Neuronal stem cell (in vitro differentiated cells): ENCODE measurements around the gene SIGLEC14.

Experiments used
- DNase-seq: peaks from one replicate; pipeline ENCODE4 v3.0.0-alpha.2; 2013; ENCODE audit warnings: low spot score
- H2AFZ ChIP-seq: one replicate; pipeline ENCODE4 v1.6.1; 2013; ENCODE audit warnings: mild to moderate bottlenecking, low read length, inconsistent platforms
- H2AK5ac ChIP-seq: 2 replicates; pipeline ENCODE4 v1.6.1; 2013; ENCODE audit warnings: low read depth, mild to moderate bottlenecking, inconsistent platforms, low read length, moderate library complexity, mixed read lengths
- H2BK120ac ChIP-seq: 2 replicates; pipeline ENCODE4 v1.6.1; 2013; ENCODE audit warnings: low read depth, mild to moderate bottlenecking, inconsistent platforms, low read length, moderate library complexity, mixed read lengths
- H2BK12ac ChIP-seq: one replicate; pipeline ENCODE4 v1.6.1; 2013; ENCODE audit warnings: low read length, inconsistent platforms
- H2BK15ac ChIP-seq: 2 replicates; pipeline ENCODE4 v1.6.1; 2013; ENCODE audit warnings: mild to moderate bottlenecking, low read length, inconsistent platforms, mixed read lengths
- H2BK5ac ChIP-seq: one replicate; pipeline ENCODE4 v1.6.1; 2013; ENCODE audit warnings: inconsistent platforms, mild to moderate bottlenecking, low read length, moderate library complexity
- H3K14ac ChIP-seq: one replicate; pipeline ENCODE4 v1.6.1; 2013; ENCODE audit warnings: low read length, inconsistent platforms
- H3K18ac ChIP-seq: 2 replicates; pipeline ENCODE4 v1.6.1; 2013; ENCODE audit warnings: low read length, inconsistent platforms
- H3K23ac ChIP-seq: 2 replicates; pipeline ENCODE4 v1.6.1; 2013; ENCODE audit warnings: low read depth, mild to moderate bottlenecking, mixed read lengths, low read length, inconsistent platforms; ENCODE audit not compliant: poor library complexity
- H3K27ac ChIP-seq: replicated peaks from 3 replicates; pipeline ENCODE4 v1.5.1; 2013; ENCODE audit warnings: low read length, inconsistent platforms
- H3K27me3 ChIP-seq, 3 experiments: 2 replicates each; pipeline ENCODE4 v1.6.1; 2013; ENCODE audit warnings: low read length in 3 of 3, mild to moderate bottlenecking in 2 of 3, inconsistent platforms in 1 of 3, low read depth in 1 of 3, mixed read lengths in 1 of 3, moderate library complexity in 1 of 3; ENCODE audit not compliant: control insufficient read depth in 3 of 3, insufficient read depth in 3 of 3
- H3K36me3 ChIP-seq, 2 donors: replicated peaks in 1 of 2; 2 replicates each; pipeline ENCODE4 v1.6.1; 2013; ENCODE audit warnings: low read length in 2 of 2; ENCODE audit not compliant: control insufficient read depth in 2 of 2, insufficient read depth in 2 of 2
- H3K4ac ChIP-seq: 2 replicates; pipeline ENCODE4 v1.6.1; 2013; ENCODE audit warnings: inconsistent platforms, mild to moderate bottlenecking, low read length, moderate library complexity
- H3K4me1 ChIP-seq, 2 donors: 1 replicate in 1 of 2; 2 replicates in 1 of 2; pipeline ENCODE4 v1.6.1; 2013; ENCODE audit warnings: low read length in 2 of 2, low read depth in 1 of 2; ENCODE audit not compliant: control insufficient read depth in 2 of 2, insufficient read depth in 1 of 2
- H3K4me2 ChIP-seq: one replicate; pipeline ENCODE4 v1.6.1; 2013; ENCODE audit warnings: mild to moderate bottlenecking, low read length, inconsistent platforms; ENCODE audit not compliant: insufficient read depth, poor library complexity, severe bottlenecking
- H3K4me3 ChIP-seq, 2 donors: 2 replicates each; pipeline ENCODE4 v1.5.1; 2013; ENCODE audit warnings: low read length in 2 of 2, mild to moderate bottlenecking in 2 of 2, inconsistent platforms in 1 of 2, moderate library complexity in 1 of 2
- H3K79me1 ChIP-seq: one replicate; pipeline ENCODE4 v1.6.1; 2013; ENCODE audit warnings: low read depth, mild to moderate bottlenecking, inconsistent platforms, low read length, moderate library complexity
- H3K9ac ChIP-seq: one replicate; pipeline ENCODE4 v1.6.1; 2013; ENCODE audit warnings: mild to moderate bottlenecking, low read depth, low read length, inconsistent platforms; ENCODE audit not compliant: poor library complexity
- H3K9me3 ChIP-seq, 2 donors: replicated peaks in 1 of 2; 2 replicates each; pipeline versions ENCODE3 to v1.6.1; 2013; ENCODE audit warnings: low read length in 2 of 2, mild to moderate bottlenecking in 2 of 2, inconsistent platforms in 1 of 2, low read depth in 1 of 2, mixed read lengths in 1 of 2, moderate library complexity in 1 of 2; ENCODE audit not compliant: control insufficient read depth in 2 of 2, insufficient read depth in 1 of 2
- H4K8ac ChIP-seq: one replicate; pipeline ENCODE4 v1.6.1; 2013; ENCODE audit warnings: low read depth, mild to moderate bottlenecking, inconsistent platforms, low read length, moderate library complexity
- H4K91ac ChIP-seq: one replicate; pipeline ENCODE4 v1.6.1; 2013; ENCODE audit warnings: low read length, low read depth, mild to moderate bottlenecking, inconsistent platforms; ENCODE audit not compliant: poor library complexity
- WGBS, 2 donors: extraction: QIAGEN DNeasy Blood & Tissue Kit; methylation state at CpG; one replicate each; pipeline ENCODE4 v1.1.7; 2013; ENCODE audit warnings: missing lambda C conversion rate in 2 of 2, mixed read lengths in 1 of 2; ENCODE audit not compliant: insufficient read length in 2 of 2, insufficient replicate concordance in 1 of 2; ENCODE audit errors: extremely low coverage in 2 of 2; 5-methylcytosine and 5-hydroxymethylcytosine counted together

SIGLEC14 gene

GRCh38 chr19:51691074-51691583, 44.5 kb upstream of the SIGLEC14 start:
- peaks cover 21 to 24% of the 10 kb centered on the region in 2 donors for H3K4me1 ChIP-seq
- H2BK5ac ChIP-seq, result peak overlapping the region; percentile 88
- H2BK120ac ChIP-seq, result no peak overlapping the region
- peak overlapping the region; percentile 49 for H3K27ac ChIP-seq
- H3K4me2 ChIP-seq, result peak overlapping the region; percentile 69
- H2AK5ac ChIP-seq, result peak overlapping the region; percentile 48
- peak overlapping the region; percentile 55 for H2AFZ ChIP-seq
- H3K18ac ChIP-seq, result peak overlapping the region; percentile 71
- H3K79me1 ChIP-seq, result no peaks in the 10 kb centered on the region
- peaks cover 0 to 22% of the 10 kb centered on the region in 2 donors for H3K36me3 ChIP-seq
- H4K8ac ChIP-seq, result no peak overlapping the region
- no peak overlapping the region for H3K4ac ChIP-seq
- H3K14ac ChIP-seq, result no peak overlapping the region
- no peaks in the 10 kb centered on the region for H3K9me3 ChIP-seq
- DNase-seq, result no peak
- WGBS, 2 donors, result no CpG with 5 or more reads among the region's 9 CpGs
- H3K23ac ChIP-seq, result no peak overlapping the region
- no peak overlapping the region for H3K9ac ChIP-seq
- no peaks in the 10 kb centered on the region for H3K27me3 ChIP-seq
- H4K91ac ChIP-seq, result no peak overlapping the region
- H2BK12ac ChIP-seq, result peak overlapping the region; percentile 84
- peak overlapping the region; percentile 50 to 51 for H3K4me3 ChIP-seq
- peak overlapping the region; percentile 75 for H2BK15ac ChIP-seq

- peak overlapping the region; percentile 69 for H3K4me2 ChIP-seq
- H2BK5ac ChIP-seq, result peak overlapping the region; percentile 88
- peak; percentile 85 for DNase-seq
- peak overlapping the region; percentile 50 to 82 for H3K4me3 ChIP-seq
- H2AK5ac ChIP-seq, result peak overlapping the region; percentile 86
- no peak overlapping the region for H3K23ac ChIP-seq
- no peak overlapping the region for H3K14ac ChIP-seq
- H2AFZ ChIP-seq, result peak overlapping the region; percentile 55
- no peak overlapping the region for H3K27ac ChIP-seq
- H3K18ac ChIP-seq, result peak overlapping the region; percentile 97
- no peaks in the 10 kb centered on the region for H3K27me3 ChIP-seq
- H3K79me1 ChIP-seq, result no peaks in the 10 kb centered on the region
- no peak overlapping the region for H4K8ac ChIP-seq
- peak overlapping the region; percentile 81 for H2BK120ac ChIP-seq
- H2BK12ac ChIP-seq, result no peak overlapping the region
- peaks cover 21 to 24% of the 10 kb centered on the region in 2 donors for H3K4me1 ChIP-seq
- WGBS, 2 donors, result no CpG with 5 or more reads among the region's 21 CpGs
- peaks cover 0 to 2% of the 10 kb centered on the region in 2 donors for H3K9me3 ChIP-seq
- no peak overlapping the region for H4K91ac ChIP-seq
- no peak overlapping the region for H3K4ac ChIP-seq
- no peak overlapping the region for H2BK15ac ChIP-seq
- H3K9ac ChIP-seq, result no peak overlapping the region
- H3K36me3 ChIP-seq, result peaks cover 0 to 19% of the 10 kb centered on the region in 2 donors
Observed at GRCh38 chr19:51690454-51691073, 43.9 kb upstream of the SIGLEC14 start.

- peak overlapping the region; percentile 97 for H3K18ac ChIP-seq
- H4K8ac ChIP-seq, result no peak overlapping the region
- peak overlapping the region; percentile 44 for H3K9ac ChIP-seq
- WGBS, 2 donors, result no CpG with 5 or more reads among the region's 21 CpGs
- H3K27ac ChIP-seq, result peak overlapping the region; percentile 54
- no peak overlapping the region for H3K23ac ChIP-seq
- H3K36me3 ChIP-seq, result peaks cover 0 to 12% of the 10 kb centered on the region in 2 donors
- H2BK5ac ChIP-seq, result peak overlapping the region; percentile 88
- H3K79me1 ChIP-seq, result no peaks in the 10 kb centered on the region
- H3K27me3 ChIP-seq, result no peaks in the 10 kb centered on the region
- peak overlapping the region; percentile 69 for H3K4me2 ChIP-seq
- peaks cover 0 to 2% of the 10 kb centered on the region in 2 donors for H3K9me3 ChIP-seq
- no peak overlapping the region for H3K4ac ChIP-seq
- H3K4me1 ChIP-seq, result peaks cover 21 to 24% of the 10 kb centered on the region in 2 donors
- H2BK15ac ChIP-seq, result peak overlapping the region; percentile 58
- peak overlapping the region; percentile 81 for H2BK120ac ChIP-seq
- DNase-seq, result peak; percentile 68
- H3K14ac ChIP-seq, result no peak overlapping the region
- H2BK12ac ChIP-seq, result no peak overlapping the region
- peak overlapping the region; percentile 86 for H2AK5ac ChIP-seq
- peak overlapping the region; percentile 50 to 82 for H3K4me3 ChIP-seq
- H4K91ac ChIP-seq, result no peak overlapping the region
- peak overlapping the region; percentile 89 for H2AFZ ChIP-seq
Observed at GRCh38 chr19:51689751-51690453, 43.3 kb upstream of the SIGLEC14 start.
